Left lung (tissue), 10 donors: ENCODE data around the gene CDCA3. TPM values are rescaled to one million over a fixed set of nuclear protein-coding genes. Genes with fewer than 3 reads are reported as not detected.

Source experiments
- ATAC-seq: fragments of 200-7000 bp; cut with Tn5 transposase; one replicate; pipeline ENCODE4 v1.9.1; 2020; ENCODE audit warnings: moderate library complexity
- DNase-seq, 4 donors: peaks; one replicate each; pipeline ENCODE4 v3.0.0-alpha.2; 2013 to 2020
- H3K27ac ChIP-seq, 2 donors: fragments of 200-600 bp; sonication (generic) in 1 of 2; one replicate each; pipeline versions ENCODE4 v1.5.0 to v1.8.0; 2020 to 2021
- H3K27me3 ChIP-seq, 2 donors: fragments of 200-600 bp; sonication (generic) in 1 of 2; one replicate each; pipeline versions ENCODE4 v1.5.0 to v1.8.0; 2020 to 2021
- H3K36me3 ChIP-seq, 2 donors: fragments of 200-600 bp; sonication (generic) in 1 of 2; one replicate each; pipeline versions ENCODE4 v1.5.0 to v1.8.0; 2020 to 2021
- H3K4me1 ChIP-seq, 2 donors: fragments of 200-600 bp; one replicate each; pipeline ENCODE4 v1.8.0; 2021
- H3K4me3 ChIP-seq, 2 donors: fragments of 200-600 bp; sonication (generic) in 1 of 2; one replicate each; pipeline versions ENCODE4 v1.5.0 to v1.8.0; 2020 to 2021; ENCODE audit warnings: mild to moderate bottlenecking in 1 of 2
- H3K9me3 ChIP-seq, 2 donors: fragments of 200-600 bp; sonication (generic) in 1 of 2; one replicate each; pipeline versions ENCODE4 v1.5.0 to v1.8.0; 2020 to 2021
- intact Hi-C, 2 donors: fragments of 100-400 bp; cut with DNase I; formaldehyde crosslinking; loops; one replicate each; pipeline versions ENCODE4 v1.11.2 to v1.14.2; 2022
- polyA plus RNA-seq, 6 donors: library from polyadenylated mRNA; unstranded; fragments of 120-200 nt; gene quantifications; one replicate each; pipeline ENCODE4 v1.2.1, GENCODE V29; 2013; ENCODE audit not compliant: insufficient read length in 6 of 6
- total RNA-seq, 2 donors: library from RNA; stranded (reverse); fragmentation: NEBNext Ultra II Directional; extraction: Animal tissue kit (Norgen Biotek cat#: 25700); gene quantifications; one replicate each; pipeline ENCODE4 v1.2.1, GENCODE V29; 2021
- TF ChIP-seq, protein P1 (sequence below), 2 donors: fragments of 200-600 bp; sonication (generic) in 1 of 2; IDR thresholded peaks; one replicate each; pipeline versions ENCODE4 v1.5.0 to v1.8.0; 2021; ENCODE audit warnings: antibody characterized with exemption in 2 of 2
- donor health status: DM: no; HTN: yes; CAD: no.
- donor health status: DM: no; HTN: no; CAD: no.

The CDCA3 gene
- total and polyA plus RNA-seq, 8 donors, result 2.0 to 59.2 (median 28.2) TPM

DNA sequence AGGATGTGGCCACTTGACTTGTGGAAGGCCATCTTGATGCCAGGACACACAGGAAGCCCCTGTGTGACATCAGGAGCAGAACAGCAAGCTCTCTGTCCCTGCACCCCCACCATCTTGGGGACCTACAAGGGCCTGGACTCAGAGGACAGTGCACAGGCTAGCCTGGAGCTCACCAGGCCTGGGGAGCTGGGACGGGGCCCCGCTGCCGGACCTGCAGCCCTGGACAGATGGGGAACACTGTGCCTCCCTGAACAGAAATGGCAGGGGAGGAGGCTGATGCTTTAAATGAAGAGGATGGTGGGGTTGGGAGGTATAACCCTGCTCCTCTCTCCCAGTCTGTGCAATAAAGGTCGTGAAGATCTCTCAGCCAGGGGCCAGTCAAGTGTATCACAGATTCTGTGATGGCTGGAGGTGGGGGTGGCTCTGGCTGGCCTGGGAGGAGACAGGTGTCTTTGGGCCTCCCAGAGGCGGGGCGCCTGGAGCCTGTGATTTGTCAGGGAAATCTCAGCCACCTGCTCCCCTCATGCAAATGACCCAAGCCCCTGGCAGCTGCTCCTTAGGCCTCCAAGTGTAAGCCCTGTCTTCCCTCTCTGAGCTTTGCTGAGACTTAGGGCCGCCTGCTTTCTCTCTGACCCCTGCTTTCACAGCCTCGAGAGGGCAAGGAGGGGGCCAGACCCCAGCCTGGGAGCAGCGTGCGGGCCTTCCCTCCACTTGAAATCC, 11.4 kb downstream of the CDCA3 start:
- H3K9me3 ChIP-seq, result no peaks in the 10 kb centered on the region
- no peak for ATAC-seq
- intact Hi-C loops, result no loop called here
- H3K4me3 ChIP-seq, result no peak overlapping the region
- DNase-seq, result no peak
- no peak overlapping the region for H3K27ac ChIP-seq
- no peaks in the 10 kb centered on the region for H3K27me3 ChIP-seq
- no peaks in the 10 kb centered on the region for H3K36me3 ChIP-seq
- no peaks in the 10 kb centered on the region for H3K4me1 ChIP-seq
- TF ChIP-seq, protein P1, sequence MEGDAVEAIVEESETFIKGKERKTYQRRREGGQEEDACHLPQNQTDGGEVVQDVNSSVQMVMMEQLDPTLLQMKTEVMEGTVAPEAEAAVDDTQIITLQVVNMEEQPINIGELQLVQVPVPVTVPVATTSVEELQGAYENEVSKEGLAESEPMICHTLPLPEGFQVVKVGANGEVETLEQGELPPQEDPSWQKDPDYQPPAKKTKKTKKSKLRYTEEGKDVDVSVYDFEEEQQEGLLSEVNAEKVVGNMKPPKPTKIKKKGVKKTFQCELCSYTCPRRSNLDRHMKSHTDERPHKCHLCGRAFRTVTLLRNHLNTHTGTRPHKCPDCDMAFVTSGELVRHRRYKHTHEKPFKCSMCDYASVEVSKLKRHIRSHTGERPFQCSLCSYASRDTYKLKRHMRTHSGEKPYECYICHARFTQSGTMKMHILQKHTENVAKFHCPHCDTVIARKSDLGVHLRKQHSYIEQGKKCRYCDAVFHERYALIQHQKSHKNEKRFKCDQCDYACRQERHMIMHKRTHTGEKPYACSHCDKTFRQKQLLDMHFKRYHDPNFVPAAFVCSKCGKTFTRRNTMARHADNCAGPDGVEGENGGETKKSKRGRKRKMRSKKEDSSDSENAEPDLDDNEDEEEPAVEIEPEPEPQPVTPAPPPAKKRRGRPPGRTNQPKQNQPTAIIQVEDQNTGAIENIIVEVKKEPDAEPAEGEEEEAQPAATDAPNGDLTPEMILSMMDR (IDR thresholded peaks at IDR 0.05), result no peak

DNA sequence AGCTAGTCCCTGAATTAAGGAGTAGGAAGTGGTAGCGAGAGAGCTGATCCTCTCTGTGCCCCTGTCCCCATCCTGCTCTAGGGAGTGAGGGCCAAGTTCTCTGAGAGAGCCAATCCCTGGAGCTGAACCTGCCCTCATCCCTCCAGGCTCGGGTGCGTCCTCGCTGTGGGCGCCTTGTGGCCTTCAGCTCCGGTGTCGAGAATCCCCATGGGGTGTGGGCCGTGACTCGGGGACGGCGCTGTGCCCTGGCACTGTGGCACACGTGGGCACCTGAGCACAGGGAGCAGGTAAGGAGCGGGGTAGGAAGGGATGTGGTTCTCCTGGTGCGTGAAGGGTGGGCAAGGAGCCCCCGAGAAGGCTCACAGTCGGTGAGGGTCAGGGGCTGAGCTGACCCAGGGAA, 12.2 kb downstream of the CDCA3 start:
- DNase-seq (no peak), ATAC-seq (no peak)
- H3K4me3 ChIP-seq, result no peak overlapping the region
- no peaks in the 10 kb centered on the region for H3K27me3 ChIP-seq
- no peak overlapping the region for H3K27ac ChIP-seq
- intact Hi-C loops, result no loop called here
- no peaks in the 10 kb centered on the region for H3K36me3 ChIP-seq
- TF ChIP-seq, protein P1 (IDR thresholded peaks at IDR 0.05), result no peak
- no peaks in the 10 kb centered on the region for H3K9me3 ChIP-seq
- H3K4me1 ChIP-seq, result no peaks in the 10 kb centered on the region

DNA sequence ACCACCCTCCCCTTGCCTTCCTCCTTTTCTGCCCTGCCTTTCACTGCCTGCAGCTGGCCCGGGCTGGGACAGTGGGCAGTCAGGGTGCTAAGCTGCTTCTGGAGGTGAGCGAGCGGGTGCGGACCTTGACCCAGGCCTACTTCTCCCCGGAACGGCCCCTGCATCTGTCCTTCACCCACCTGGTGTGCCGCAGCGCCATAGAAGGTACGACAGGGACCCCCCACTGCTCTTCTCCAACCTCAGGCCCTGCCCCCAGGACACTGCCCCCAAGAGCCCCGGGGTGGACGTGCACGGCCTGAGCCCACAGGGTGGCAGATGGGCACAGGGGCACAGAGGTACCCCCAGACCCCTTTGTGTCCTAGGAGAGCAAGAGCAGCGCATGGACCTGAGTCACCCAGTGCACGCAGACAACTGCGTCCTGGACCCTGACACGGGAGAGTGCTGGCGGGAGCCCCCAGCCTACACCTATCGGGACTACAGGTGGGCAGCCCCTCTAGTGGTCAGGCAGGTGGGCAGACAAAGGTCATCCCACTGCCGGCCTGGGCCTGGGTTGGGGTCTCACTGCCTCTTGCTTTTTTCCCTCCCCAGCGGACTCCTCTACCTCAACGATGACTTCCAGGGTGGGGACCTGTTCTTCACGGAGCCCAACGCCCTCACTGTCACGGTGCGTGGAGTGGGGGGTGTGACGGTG, 13.6 kb downstream of the CDCA3 start:
- no peaks in the 10 kb centered on the region for H3K36me3 ChIP-seq
- H3K27ac ChIP-seq, result no peak overlapping the region
- H3K27me3 ChIP-seq, result no peaks in the 10 kb centered on the region
- H3K4me3 ChIP-seq, result no peak overlapping the region
- DNase-seq (no peak), ATAC-seq (no peak)
- intact Hi-C loops, result no loop called here
- H3K4me1 ChIP-seq, result no peaks in the 10 kb centered on the region
- H3K9me3 ChIP-seq, result no peaks in the 10 kb centered on the region
- TF ChIP-seq, protein P1 (IDR thresholded peaks at IDR 0.05), result no peak

DNA sequence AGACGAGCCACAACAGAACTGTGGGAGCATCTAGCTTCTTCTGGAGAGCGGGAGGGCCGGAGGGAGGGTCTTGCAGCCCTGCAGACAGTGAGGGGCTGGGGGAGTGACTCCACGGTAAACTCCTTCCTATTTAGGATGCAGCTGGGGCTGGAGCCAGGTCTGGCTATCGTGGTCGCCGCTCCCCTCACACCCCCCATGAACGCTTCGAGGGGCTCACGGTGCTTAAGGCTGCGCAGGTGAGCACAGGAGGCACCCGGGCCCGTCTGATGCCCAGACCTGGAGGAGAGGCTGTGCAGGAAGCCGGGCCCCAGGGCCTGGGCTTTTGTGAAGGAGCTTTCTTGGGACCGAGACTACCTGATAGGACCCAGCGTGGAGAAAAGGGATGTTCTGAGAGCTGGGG, 14.2 kb downstream of the CDCA3 start:
- intact Hi-C loops, result no loop called here
- H3K9me3 ChIP-seq, result no peaks in the 10 kb centered on the region
- TF ChIP-seq, protein P1 (IDR thresholded peaks at IDR 0.05), result no peak
- DNase-seq, result no peak
- no peaks in the 10 kb centered on the region for H3K4me1 ChIP-seq
- no peaks in the 10 kb centered on the region for H3K27me3 ChIP-seq
- H3K27ac ChIP-seq, result no peak overlapping the region
- ATAC-seq, result no peak
- no peaks in the 10 kb centered on the region for H3K36me3 ChIP-seq
- H3K4me3 ChIP-seq, result no peak overlapping the region

DNA sequence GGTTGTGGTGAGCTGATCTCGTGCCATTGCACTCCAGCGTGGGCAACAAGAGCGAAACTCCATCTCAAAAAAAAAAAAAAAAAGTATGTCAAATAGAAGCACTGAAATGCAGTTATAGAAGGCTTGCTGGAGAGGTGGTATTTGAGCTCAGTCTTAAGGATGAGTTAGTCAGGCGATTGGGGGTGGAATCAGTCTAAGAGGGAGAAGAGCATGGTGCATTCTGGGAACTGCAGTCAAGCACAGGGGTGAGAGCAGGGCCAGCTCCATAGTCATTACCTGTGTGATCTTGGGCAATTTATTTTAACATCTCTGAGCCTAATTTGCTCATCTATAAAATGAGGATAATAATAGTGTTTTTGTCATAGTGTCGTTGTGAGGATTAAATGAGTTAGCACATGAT, 16.2 kb downstream of the CDCA3 start:
- peaks cover 0 to 9% of the 10 kb centered on the region in 2 donors for H3K27me3 ChIP-seq
- H3K27ac ChIP-seq, result no peak overlapping the region
- intact Hi-C loops, result no loop called here
- H3K36me3 ChIP-seq, result no peaks in the 10 kb centered on the region
- H3K9me3 ChIP-seq, result no peaks in the 10 kb centered on the region
- H3K4me1 ChIP-seq, result peaks cover 0 to under 1% of the 10 kb centered on the region in 2 donors
- no peak for DNase-seq
- TF ChIP-seq, protein P1 (IDR thresholded peaks at IDR 0.05), result no peak
- no peak overlapping the region for H3K4me3 ChIP-seq
- ATAC-seq, result no peak
